WERI-Rb-1 (cell line): ENCODE data around the gene MEF2A.

Experiments used
- DNase-seq: peaks from one replicate; pipeline ENCODE4 v3.0.0-alpha.2; 2020
- H3K27ac ChIP-seq: fragments of 250-450 bp; sonication (Bioruptor Pico); 2 replicates; pipeline ENCODE4 v1.5.1; 2020; ENCODE audit warnings: mild to moderate bottlenecking, moderate library complexity
- H3K27me3 ChIP-seq: fragments of 250-450 bp; sonication (Bioruptor Pico); 2 replicates; pipeline ENCODE4 v1.5.1; 2021; ENCODE audit warnings: mild to moderate bottlenecking, low read depth, moderate library complexity; ENCODE audit not compliant: insufficient read depth, severe bottlenecking
- H3K36me3 ChIP-seq: fragments of 250-450 bp; sonication (Bioruptor Pico); 2 replicates; pipeline ENCODE4 v1.5.1; 2020; ENCODE audit warnings: mild to moderate bottlenecking, moderate library complexity
- H3K4me3 ChIP-seq: 2 replicates; pipeline ENCODE4 v1.5.1; 2011; ENCODE audit warnings: low read depth, mild to moderate bottlenecking, control low read depth, low read length
- H3K9me3 ChIP-seq: fragments of 250-450 bp; sonication (Bioruptor Pico); 2 replicates; pipeline ENCODE4 v1.5.1; 2021; ENCODE audit warnings: mild to moderate bottlenecking, moderate library complexity; ENCODE audit not compliant: severe bottlenecking
- TF ChIP-seq, protein P1 (sequence below): IDR thresholded peaks from 2 replicates; pipeline ENCODE4 v1.5.1; 2011; ENCODE audit warnings: low read depth, mild to moderate bottlenecking, control low read depth, inconsistent platforms, low read length

Gene MEF2A

DNA sequence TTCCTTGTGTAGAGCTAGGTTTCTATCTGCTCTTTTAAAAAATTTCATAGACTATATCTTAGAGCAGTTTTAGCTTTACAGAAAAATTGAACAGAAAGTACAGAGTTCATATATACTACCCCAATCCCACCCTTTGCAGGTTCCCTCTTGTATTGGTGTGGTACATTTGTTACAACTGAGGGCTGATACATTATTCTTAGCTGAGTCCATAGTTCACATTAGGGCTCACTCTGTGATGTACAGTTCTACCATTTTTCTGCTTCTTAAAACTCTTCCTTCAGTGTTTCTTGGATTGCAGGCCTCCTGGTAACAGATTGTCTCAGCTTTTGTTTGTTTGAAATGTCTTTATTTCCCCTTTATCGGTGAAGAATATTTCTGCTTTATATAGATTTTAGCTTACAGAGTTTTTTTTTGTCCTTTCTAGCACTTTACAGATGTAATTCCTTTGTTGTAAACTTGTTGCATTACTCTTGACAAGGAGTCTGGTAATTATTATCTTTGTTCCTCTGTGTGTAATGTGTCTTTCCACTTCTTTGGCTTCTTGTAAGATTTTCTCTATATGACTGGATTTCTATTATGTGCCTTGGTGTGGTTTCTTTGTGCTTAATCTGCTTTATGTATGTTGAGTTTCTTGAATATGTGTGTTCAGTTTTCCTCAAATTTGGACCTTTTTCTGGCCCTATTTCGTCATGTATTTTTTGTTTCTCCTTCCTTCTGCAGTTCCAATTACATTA is 25.3 kb downstream of the MEF2A start:
- TF ChIP-seq, protein P1, sequence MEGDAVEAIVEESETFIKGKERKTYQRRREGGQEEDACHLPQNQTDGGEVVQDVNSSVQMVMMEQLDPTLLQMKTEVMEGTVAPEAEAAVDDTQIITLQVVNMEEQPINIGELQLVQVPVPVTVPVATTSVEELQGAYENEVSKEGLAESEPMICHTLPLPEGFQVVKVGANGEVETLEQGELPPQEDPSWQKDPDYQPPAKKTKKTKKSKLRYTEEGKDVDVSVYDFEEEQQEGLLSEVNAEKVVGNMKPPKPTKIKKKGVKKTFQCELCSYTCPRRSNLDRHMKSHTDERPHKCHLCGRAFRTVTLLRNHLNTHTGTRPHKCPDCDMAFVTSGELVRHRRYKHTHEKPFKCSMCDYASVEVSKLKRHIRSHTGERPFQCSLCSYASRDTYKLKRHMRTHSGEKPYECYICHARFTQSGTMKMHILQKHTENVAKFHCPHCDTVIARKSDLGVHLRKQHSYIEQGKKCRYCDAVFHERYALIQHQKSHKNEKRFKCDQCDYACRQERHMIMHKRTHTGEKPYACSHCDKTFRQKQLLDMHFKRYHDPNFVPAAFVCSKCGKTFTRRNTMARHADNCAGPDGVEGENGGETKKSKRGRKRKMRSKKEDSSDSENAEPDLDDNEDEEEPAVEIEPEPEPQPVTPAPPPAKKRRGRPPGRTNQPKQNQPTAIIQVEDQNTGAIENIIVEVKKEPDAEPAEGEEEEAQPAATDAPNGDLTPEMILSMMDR: no peak
- no peak overlapping the region for H3K4me3 ChIP-seq
- no peak overlapping the region for H3K27ac ChIP-seq
- H3K9me3 ChIP-seq: no peaks in the 10 kb centered on the region
- no peaks in the 10 kb centered on the region for H3K27me3 ChIP-seq
- no peaks in the 10 kb centered on the region; the same call in 1 of the 2 replicates for H3K36me3 ChIP-seq
- no peak for DNase-seq

DNA sequence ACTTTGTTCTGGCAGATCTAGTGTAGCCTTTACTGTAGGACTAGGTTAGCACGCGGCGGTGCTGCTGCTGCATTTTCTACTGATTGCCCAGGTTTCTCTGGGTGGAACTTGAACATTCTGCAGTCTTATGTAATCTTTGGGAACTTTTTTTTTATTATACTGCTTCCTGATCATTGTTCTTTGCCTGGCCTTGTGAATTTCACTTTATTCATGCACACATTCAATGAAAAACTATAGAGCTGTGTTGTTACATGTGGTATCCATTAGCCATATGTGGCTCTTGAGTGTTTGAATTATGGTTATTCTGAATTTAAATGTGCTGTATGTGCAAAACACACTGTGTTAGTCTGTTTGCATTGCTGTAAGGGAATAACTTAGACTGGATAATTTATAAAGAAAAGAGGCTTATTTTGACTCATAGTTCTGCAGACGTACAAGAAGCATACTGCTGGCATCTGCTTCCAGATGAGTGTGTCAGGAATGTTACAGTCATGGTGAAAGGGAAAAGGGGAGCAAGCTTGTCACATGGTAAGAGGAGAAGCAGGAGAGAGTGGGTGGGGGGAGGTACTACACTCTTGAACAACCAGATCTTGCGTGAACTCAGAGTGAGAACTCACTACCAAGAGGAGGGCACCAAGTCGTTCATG is 26.5 kb downstream of the MEF2A start:
- DNase-seq: no peak
- TF ChIP-seq, protein P1: no peak
- Histone ChIP-seq H3K4me3 (no peak overlapping the region), H3K36me3 (no peaks in the 10 kb centered on the region; the same call in 1 of the 2 replicates), H3K9me3 (no peaks in the 10 kb centered on the region), H3K27me3 (no peaks in the 10 kb centered on the region), H3K27ac (no peak overlapping the region)

DNA sequence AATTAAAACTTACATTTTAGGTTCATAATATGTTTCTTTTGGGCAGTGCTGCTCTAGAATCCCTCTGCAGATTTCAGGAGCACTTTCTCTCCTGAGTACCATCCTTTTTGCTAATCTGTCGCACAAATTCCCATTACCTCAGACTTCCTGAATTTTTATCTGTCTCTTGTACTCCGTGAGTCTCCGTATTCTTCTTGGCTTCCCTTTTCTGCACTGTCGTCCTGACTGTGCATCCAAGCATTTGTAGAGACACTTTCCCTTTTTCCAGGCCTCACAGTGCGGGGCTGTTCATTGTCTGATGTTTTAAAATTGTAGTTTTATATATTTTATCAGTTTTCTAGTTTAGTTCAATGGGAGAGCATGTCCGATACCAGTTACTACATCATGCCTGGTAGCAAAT is 27.3 kb downstream of the MEF2A start:
- H3K27me3 ChIP-seq: no peaks in the 10 kb centered on the region
- no peak overlapping the region for H3K4me3 ChIP-seq
- H3K27ac ChIP-seq: no peak overlapping the region
- H3K9me3 ChIP-seq: no peaks in the 10 kb centered on the region
- no peak for DNase-seq
- TF ChIP-seq, protein P1: no peak
- H3K36me3 ChIP-seq: no peaks in the 10 kb centered on the region; the same call in 1 of the 2 replicates

DNA sequence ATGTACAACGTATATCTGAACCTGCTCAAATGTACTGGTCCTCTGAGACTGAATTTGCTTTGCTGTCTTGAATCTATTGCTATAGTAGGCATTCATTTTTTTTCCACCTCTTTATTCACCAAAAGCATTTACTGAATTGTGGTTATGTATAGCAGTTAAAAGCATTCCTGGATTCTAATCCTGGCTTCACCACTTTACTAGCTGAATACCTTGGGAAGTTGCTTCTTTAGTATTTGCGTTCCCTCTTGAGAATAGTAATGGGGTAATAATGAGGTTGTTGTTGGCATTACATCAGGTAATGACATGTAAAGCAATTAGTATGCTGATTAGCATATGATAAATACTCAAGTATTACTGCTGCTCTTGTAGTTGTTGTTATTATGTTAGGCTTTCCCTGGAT is 29.1 kb downstream of the MEF2A start:
- peaks cover 5% of the 10 kb centered on the region for H3K36me3 ChIP-seq
- H3K4me3 ChIP-seq: no peak overlapping the region
- no peak overlapping the region for H3K27ac ChIP-seq
- DNase-seq: no peak
- TF ChIP-seq, protein P1: no peak
- no peaks in the 10 kb centered on the region for H3K9me3 ChIP-seq
- H3K27me3 ChIP-seq: no peaks in the 10 kb centered on the region

DNA sequence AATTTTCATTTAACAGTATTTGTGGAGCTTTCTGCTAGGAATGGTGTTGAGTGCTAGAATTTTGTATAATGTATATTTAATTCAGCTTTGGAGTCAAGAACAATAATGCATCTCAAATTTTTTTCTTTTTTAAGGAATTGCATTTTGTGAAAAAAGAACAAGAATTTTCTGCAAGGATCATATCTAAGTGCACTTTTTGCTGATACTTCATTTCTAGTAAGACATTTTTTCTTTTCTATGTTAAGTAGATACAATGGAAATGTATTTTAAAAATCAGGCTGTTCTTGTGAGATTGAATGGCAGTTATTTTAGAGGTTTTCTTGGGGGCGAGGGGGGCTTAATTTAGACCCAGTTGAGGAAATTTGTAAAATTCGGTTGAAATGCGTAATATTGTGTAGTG is 32.5 kb downstream of the MEF2A start:
- DNase-seq: no peak
- TF ChIP-seq, protein P1: no peak
- Histone ChIP-seq H3K27ac (no peak overlapping the region), H3K27me3 (no peaks in the 10 kb centered on the region), H3K36me3 (peaks cover 22% of the 10 kb centered on the region), H3K4me3 (no peak overlapping the region), H3K9me3 (no peaks in the 10 kb centered on the region)
